IPS-20b (cell line): Measurements from ENCODE around the gene ARMS2.

Source experiments
- H3K27ac ChIP-seq: one replicate; pipeline ENCODE4 v1.5.1; 2013; ENCODE audit warnings: low read length
- H3K27me3 ChIP-seq: 2 replicates; pipeline ENCODE4 v1.6.1; 2013; ENCODE audit warnings: mild to moderate bottlenecking, low read length, inconsistent platforms; ENCODE audit not compliant: insufficient read depth
- H3K36me3 ChIP-seq: 2 replicates; pipeline ENCODE4 v1.6.1; 2013; ENCODE audit warnings: low read depth, mild to moderate bottlenecking, inconsistent platforms, low read length, moderate library complexity; ENCODE audit not compliant: insufficient read depth
- H3K4me1 ChIP-seq: 2 replicates; pipeline ENCODE4 v1.6.1; 2013; ENCODE audit warnings: mild to moderate bottlenecking, control low read depth, inconsistent platforms, low read length, moderate library complexity; ENCODE audit not compliant: insufficient read depth
- H3K4me3 ChIP-seq: 2 replicates; pipeline ENCODE4 v1.5.1; 2013; ENCODE audit warnings: mild to moderate bottlenecking, low read length, inconsistent platforms
- H3K9ac ChIP-seq: 2 replicates; pipeline ENCODE4 v1.6.1; 2013; ENCODE audit warnings: low read depth, mild to moderate bottlenecking, inconsistent platforms, low read length, moderate library complexity
- H3K9me3 ChIP-seq: 2 replicates; pipeline ENCODE4 v1.6.1; 2013; ENCODE audit warnings: mild to moderate bottlenecking, low read depth, low read length, inconsistent platforms; ENCODE audit not compliant: insufficient read depth

Gene ARMS2

GRCh38 chr10:122455376-122456079, 1.1 kb downstream of the ARMS2 start:
- H3K4me3 ChIP-seq: no peak overlapping the region
- H3K36me3 ChIP-seq: no peaks in the 10 kb centered on the region
- no peaks in the 10 kb centered on the region for H3K9me3 ChIP-seq
- peaks cover 35% of the 10 kb centered on the region for H3K27me3 ChIP-seq
- no peak overlapping the region for H3K27ac ChIP-seq
- no peak overlapping the region for H3K9ac ChIP-seq
- no peaks in the 10 kb centered on the region for H3K4me1 ChIP-seq

GRCh38 chr10:122457934-122458333, 3.5 kb downstream of the ARMS2 start:
- Histone ChIP-seq H3K9ac (no peak overlapping the region), H3K4me3 (no peak overlapping the region), H3K27me3 (peaks cover 55% of the 10 kb centered on the region), H3K9me3 (no peaks in the 10 kb centered on the region; the same call in 1 of the 2 replicates), H3K4me1 (no peaks in the 10 kb centered on the region; the same call in 1 of the 2 replicates), H3K36me3 (no peaks in the 10 kb centered on the region), H3K27ac (no peak overlapping the region)

- peaks cover 62% of the 10 kb centered on the region for H3K27me3 ChIP-seq
These were observed 4.2 kb downstream of the ARMS2 start for GRCh38 chr10:122458693-122459092.

GRCh38 chr10:122459561-122460273, 5.3 kb downstream of the ARMS2 start:
- Histone ChIP-seq H3K9ac (no peak overlapping the region), H3K36me3 (no peaks in the 10 kb centered on the region), H3K9me3 (no peaks in the 10 kb centered on the region; the same call in 1 of the 2 replicates), H3K27ac (no peak overlapping the region), H3K27me3 (peaks cover 73% of the 10 kb centered on the region), H3K4me1 (peaks cover 3% of the 10 kb centered on the region; the same call in 1 of the 2 replicates), H3K4me3 (no peak overlapping the region)

More at GRCh38 chr10:122458693-122459092, 4.2 kb downstream of the ARMS2 start:
- H3K36me3 ChIP-seq: no peaks in the 10 kb centered on the region
- H3K27ac ChIP-seq: no peak overlapping the region
- H3K9me3 ChIP-seq: no peaks in the 10 kb centered on the region; the same call in 1 of the 2 replicates
- no peak overlapping the region for H3K9ac ChIP-seq
- H3K4me3 ChIP-seq: no peak overlapping the region
- H3K4me1 ChIP-seq: peaks cover 3% of the 10 kb centered on the region; the same call in 1 of the 2 replicates

GRCh38 chr10:122460891-122461293, 6.4 kb downstream of the ARMS2 start:
- no peak overlapping the region for H3K9ac ChIP-seq
- H3K36me3 ChIP-seq: no peaks in the 10 kb centered on the region
- peaks cover 84% of the 10 kb centered on the region for H3K27me3 ChIP-seq
- no peaks in the 10 kb centered on the region; the same call in 1 of the 2 replicates for H3K9me3 ChIP-seq
- peak overlapping the region; percentile 48; the same call in 1 of the 2 replicates for H3K4me3 ChIP-seq
- H3K27ac ChIP-seq: no peak overlapping the region
- H3K4me1 ChIP-seq: peaks cover 3% of the 10 kb centered on the region; the same call in 1 of the 2 replicates

- Histone ChIP-seq H3K36me3 (no peaks in the 10 kb centered on the region), H3K9me3 (no peaks in the 10 kb centered on the region; the same call in 1 of the 2 replicates), H3K4me1 (peaks cover 3% of the 10 kb centered on the region; the same call in 1 of the 2 replicates), H3K27ac (no peak within 1 kb of the TSS), H3K27me3 (peaks cover 86% of the 10 kb centered on the region), H3K9ac (peak within 1 kb of the TSS; percentile 18; the same call in 1 of the 2 replicates), H3K4me3 (peak within 1 kb of the TSS; percentile 76)
These were observed 6.9 kb downstream of the ARMS2 start, which contains the start of gene HTRA1 for GRCh38 chr10:122461367-122461728. HTRA1 (plus strand) TSS chr10:122461553; CDS start chr10:122461653, 100 bp downstream.

DNA sequence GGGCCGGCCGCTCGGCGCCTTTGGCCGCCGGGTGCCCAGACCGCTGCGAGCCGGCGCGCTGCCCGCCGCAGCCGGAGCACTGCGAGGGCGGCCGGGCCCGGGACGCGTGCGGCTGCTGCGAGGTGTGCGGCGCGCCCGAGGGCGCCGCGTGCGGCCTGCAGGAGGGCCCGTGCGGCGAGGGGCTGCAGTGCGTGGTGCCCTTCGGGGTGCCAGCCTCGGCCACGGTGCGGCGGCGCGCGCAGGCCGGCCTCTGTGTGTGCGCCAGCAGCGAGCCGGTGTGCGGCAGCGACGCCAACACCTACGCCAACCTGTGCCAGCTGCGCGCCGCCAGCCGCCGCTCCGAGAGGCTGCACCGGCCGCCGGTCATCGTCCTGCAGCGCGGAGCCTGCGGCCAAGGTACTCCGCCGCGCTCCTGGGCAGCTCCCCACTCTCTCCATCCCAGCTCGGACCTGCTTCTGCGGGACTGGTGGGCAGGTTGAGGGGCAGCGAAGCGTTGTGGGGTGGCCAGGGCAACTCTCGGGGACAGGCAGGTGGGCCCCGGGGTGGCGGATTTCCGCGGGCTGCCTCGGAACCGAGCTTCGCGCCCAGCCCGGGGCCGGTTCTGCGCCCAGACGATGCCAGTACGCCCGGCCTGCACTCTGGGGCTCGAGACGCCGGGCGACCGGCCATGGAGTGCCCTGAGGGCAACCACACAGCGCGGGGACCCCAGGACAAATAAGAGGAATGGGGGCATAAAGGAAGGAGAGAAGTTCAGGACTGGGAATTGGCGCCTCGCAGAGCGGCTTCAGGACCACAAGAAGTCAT, 7.5 kb downstream of the ARMS2 start:
- Histone ChIP-seq H3K36me3 (no peaks in the 10 kb centered on the region), H3K9ac (peak overlapping the region; percentile 18; the same call in 1 of the 2 replicates), H3K27ac (no peak overlapping the region), H3K4me1 (peaks cover 3% of the 10 kb centered on the region; the same call in 1 of the 2 replicates), H3K9me3 (no peaks in the 10 kb centered on the region; the same call in 1 of the 2 replicates), H3K27me3 (peaks cover 91% of the 10 kb centered on the region), H3K4me3 (peak overlapping the region; percentile 76)

- H3K27me3 ChIP-seq: peaks cover 84% of the 10 kb centered on the region
- H3K9ac ChIP-seq: peak overlapping the region; percentile 18; the same call in 1 of the 2 replicates
- no peaks in the 10 kb centered on the region for H3K36me3 ChIP-seq
- peaks cover 3% of the 10 kb centered on the region; the same call in 1 of the 2 replicates for H3K4me1 ChIP-seq
- H3K9me3 ChIP-seq: no peaks in the 10 kb centered on the region; the same call in 1 of the 2 replicates
- H3K4me3 ChIP-seq: peak overlapping the region; percentile 76
- no peak overlapping the region for H3K27ac ChIP-seq
These were observed 8.3 kb downstream of the ARMS2 start for GRCh38 chr10:122462533-122463465.

- no peak overlapping the region for H3K27ac ChIP-seq
- H3K4me1 ChIP-seq: peaks cover 3% of the 10 kb centered on the region; the same call in 1 of the 2 replicates
- no peak overlapping the region; the same call in 1 of the 2 replicates for H3K4me3 ChIP-seq
- no peaks in the 10 kb centered on the region for H3K36me3 ChIP-seq
- no peaks in the 10 kb centered on the region; the same call in 1 of the 2 replicates for H3K9me3 ChIP-seq
- H3K9ac ChIP-seq: no peak overlapping the region
- H3K27me3 ChIP-seq: peaks cover 76% of the 10 kb centered on the region
These were observed 9.2 kb downstream of the ARMS2 start for GRCh38 chr10:122463466-122464249.

GRCh38 chr10:122464250-122464510, 9.7 kb downstream of the ARMS2 start:
- Histone ChIP-seq H3K9me3 (no peaks in the 10 kb centered on the region; the same call in 1 of the 2 replicates), H3K4me3 (no peak overlapping the region), H3K9ac (no peak overlapping the region), H3K27ac (no peak overlapping the region), H3K27me3 (peaks cover 70% of the 10 kb centered on the region), H3K36me3 (no peaks in the 10 kb centered on the region), H3K4me1 (peaks cover 3% of the 10 kb centered on the region; the same call in 1 of the 2 replicates)
